Stimulated activated CD4-positive, alpha-beta T cell treated with anti-CD3 and anti-CD28 coated beads, TNF-alpha, amount 100 ng/mL, for 1 hour (primary cell): ENCODE results near the gene CDH24.

Experiments
- DNase-seq, 3 donors: peaks; one replicate each; pipeline ENCODE4 v3.0.0-alpha.2; 2020; ENCODE audit warnings: low read depth in 3 of 3, low spot score in 1 of 3

Gene CDH24

GRCh38 chr14:23056956-23057756, at the start of gene CDH24:
Gene CDH24 (minus strand): TSS chr14:23057520. CDS start chr14:23055733, 1,787 bp downstream.
- DNase-seq, result peak; percentile 22 to 49 (median 32)

DNA sequence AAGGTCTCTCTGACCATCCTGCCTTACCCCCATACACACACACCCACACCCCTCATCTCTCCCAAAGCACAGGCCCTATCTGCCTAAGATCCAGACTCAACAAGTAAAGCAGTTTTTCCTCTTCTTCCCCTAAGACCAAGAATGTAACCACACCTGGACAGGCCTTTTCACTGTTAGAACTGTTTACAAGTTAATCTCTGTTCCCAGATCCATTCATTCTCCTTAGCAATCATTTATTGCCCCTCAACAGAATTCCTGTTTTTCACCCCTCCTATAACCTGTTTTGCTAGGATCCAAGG, 49.4 kb upstream of the CDH24 start:
- no peak for DNase-seq

DNA sequence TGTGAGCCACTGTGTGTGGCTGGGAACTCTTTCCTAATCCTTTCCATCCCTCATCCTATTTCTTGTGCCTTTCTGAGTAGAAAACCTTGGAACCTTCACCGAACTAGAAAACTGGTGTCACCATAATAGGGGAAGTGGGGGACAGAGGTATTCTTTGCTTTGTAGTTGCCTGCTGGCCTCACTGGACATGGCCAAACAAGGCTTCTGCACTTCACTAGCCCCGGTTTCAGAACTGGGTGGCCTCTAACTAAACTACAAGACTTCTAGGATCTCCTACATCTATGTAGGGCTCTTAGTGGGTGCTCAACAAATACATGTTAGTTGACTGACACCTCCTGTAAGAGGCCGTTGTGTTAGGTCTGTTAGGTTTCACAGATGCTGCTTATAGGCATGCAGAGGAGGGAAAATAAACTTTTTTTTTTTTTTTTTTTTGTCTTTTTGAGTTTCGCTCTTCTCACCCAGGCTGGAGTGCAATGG, 48.1 kb upstream of the CDH24 start:
- DNase-seq, result no peak

DNA sequence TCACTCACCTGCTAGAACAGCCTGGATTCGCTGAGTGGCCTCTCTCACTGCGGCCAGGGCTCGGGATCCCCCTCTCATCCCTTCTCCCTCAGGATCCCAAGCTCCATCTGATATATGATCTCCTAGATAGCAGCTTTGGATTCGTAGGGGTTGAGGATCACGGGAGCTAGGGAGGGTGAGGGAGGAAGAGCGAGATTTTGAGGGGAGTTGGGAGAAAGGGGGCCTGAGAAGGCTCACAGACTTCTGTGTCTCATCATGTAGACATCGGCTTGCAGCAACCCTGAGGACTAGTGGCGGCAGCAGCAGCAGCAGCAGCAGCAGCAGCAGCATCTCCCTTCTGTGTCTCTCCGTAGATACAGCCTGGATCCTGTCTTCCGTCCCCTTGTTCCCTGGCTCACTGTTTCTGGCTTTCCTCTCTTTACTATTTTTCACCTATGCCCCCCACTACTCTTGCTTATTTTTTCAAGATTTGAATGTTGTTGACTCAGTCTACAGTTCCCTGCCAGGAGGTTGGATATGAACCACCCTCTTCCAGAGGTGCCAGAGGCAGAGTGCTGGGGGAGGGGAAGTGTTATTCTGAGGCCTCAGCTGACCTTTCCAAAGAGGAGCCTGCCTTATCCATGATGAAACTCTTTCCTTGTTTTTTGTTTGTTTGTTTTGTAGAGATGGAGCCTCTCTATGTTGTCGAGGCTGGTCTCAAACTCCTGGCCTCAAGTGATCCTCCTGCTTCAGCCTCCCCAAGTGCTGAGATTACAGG, 47.4 kb upstream of the CDH24 start, which contains the start of gene CIROP:
CIROP (minus strand) TSS at position 399 of the 757 bp plus-strand sequence; CDS start at position 330, 69 bp downstream.
- DNase-seq, result no peak

GRCh38 chr14:23104070-23104590, 46.8 kb upstream of the CDH24 start:
- no peak for DNase-seq

- DNase-seq, result no peak
These were observed 46.3 kb upstream of the CDH24 start for GRCh38 chr14:23103581-23103980.

- no peak for DNase-seq
These were observed 45.5 kb upstream of the CDH24 start for GRCh38 chr14:23102801-23103200.

DNA sequence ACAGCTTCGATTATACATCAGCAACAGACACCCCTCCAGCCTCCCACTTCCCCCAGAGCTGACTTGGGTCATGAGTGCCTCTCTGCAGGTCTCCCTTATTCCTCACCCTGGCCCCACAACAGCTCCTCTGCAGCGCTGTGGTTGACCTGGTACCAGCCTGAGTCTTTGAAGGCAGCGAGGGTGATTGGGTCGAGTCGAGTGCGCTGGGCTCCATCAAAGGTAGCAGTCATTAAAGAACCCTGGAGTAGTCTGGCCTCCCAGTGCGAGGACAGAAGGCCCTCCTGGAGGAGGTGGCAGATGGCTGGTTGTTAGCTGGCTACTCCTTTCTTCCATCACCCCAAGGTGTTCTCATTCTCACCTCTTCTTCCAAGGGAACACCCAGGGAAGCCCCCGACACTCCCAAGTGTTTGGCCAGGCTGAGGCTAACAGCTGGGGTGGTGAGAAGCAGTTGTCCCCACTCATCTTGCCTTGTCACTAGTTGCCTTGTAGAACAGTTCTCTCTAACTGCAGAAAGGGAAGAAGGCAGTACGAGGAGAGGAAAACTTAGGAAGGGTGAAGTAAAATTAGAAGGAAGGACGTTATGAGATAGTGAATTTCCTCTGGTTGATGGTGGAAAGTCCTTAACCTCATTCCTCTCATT, 44.8 kb upstream of the CDH24 start:
- DNase-seq, result no peak

DNA sequence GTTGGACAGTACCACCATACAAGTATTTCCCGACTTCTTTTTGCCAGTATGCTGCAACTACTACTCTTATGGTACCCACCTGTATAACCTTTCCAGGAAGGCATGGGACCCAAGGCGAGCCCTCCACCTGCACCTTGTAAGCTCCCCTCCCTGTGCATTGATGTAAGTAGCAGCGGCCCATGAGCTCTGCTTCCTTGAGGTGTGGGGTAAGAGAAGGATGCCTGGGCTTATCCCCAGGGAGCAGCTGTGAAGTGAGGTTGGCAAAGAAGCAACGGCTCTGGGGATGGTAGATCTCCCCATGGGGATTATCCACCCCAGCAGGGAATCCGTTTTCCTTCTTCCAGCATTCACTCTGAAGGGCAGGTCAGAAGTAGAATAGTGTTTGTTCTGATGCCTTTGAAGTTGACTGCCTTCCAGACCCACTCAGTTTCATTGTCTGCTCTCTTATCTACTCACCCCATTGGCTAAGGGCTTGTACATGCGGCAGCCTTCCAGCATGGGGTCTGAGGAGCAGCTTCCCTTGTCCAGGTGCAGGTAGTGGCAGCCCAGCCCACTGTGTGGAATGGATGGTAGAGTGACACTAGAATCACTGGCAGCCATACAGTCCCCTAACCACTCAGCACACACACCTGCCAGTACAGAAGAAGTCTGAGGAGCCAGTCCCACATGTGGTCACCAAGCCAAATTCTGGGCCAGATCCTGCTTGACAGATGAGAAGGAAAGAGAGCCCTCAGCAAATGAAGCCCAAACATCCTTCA, 44.1 kb upstream of the CDH24 start:
- no peak for DNase-seq

DNA sequence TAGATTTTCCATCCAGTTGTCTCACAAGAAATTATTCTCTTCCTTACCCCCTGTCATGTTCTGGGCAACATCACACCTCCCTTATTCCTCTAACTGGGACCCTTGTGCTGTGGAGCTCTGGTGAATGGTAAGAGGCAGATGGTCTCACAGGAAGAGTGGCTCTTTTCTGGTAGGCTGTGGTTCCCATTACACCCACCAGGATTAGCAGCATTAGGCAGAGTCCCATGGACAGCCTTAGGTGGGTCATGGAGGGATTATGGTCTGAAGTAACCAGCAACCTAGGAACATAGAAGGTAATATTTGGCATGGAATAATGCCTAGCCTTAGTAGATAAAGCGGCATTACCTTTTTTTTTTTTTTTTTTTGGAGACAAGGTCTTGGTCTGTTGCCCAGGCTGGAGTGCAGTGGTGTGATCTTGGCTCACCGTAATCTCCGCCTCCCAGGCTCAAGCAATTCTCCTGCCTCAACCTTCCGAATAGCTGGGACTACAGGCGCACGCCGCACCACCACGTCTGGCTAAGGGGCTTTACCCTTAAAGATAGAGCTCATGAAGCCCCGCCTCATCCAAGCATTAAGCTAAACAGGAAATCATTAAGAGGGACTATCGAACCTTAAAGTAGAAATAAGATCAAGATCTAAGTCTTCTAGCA, 42.0 kb upstream of the CDH24 start:
- no peak for DNase-seq

DNA sequence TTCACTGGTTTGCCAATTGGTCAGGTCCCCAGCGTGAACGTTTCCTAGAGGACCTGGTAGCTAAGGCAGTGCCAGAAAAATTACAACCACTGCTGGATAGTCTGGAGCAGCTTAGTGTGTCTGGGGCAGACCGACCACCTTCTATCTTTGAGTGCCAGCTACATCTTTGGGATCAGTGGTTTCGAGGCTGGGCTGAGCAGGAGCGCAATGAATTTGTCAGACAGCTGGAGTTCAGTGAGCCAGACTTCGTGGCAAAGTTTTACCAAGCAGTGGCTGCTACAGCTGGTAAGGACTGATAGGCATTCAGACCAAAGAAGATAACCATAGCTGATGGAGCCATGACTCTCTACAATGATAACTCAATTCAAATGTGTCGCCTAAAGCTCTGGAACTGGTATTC, 40.5 kb upstream of the CDH24 start:
- no peak for DNase-seq

DNA sequence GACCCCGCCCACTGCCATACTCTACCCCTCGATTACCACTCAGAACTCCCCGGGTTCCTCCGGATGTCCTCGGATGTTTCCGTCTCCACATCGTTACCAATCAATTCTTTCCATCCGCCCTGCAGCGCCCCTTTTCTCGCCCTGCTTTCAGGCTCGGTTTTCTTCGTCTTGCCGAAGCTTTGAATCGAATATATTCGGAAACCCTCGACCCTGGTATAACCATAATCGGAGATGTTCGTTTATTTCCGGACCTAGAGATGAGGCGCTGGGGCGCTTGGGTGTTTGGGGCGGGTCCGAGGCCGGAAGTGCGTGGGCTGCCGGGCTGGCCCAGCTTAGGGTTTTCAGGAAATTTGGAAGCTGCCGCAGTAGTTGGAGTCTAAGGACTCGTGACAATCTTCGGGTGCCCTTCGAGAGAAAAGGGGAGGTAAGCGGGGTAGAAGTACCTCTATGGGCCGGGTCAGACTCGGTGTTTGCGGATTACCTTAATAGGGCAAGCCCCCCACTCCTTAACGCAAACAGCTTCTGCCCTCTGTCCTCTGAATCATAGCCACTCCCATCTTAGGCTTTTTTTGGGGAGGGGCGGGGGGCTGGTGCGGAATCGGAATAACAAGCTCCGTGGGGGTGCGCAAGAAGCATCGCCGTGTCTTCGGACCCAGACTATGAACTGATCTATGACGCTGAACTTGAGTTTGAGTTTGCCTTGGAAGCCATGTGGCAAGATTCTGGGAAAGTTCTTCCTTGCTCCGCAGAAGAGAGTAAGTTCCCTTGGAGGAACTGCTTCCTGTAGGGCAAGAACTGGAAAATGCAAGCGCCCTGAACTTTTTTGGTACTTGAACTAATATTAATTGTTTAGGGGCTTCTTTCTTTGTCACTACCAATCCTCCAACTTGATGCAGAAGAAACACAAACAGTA, 38.1 kb upstream of the CDH24 start, which contains the start of gene C14orf119:
C14orf119 (plus strand) TSS at position 310 of the 913 bp plus-strand sequence. CDS start 2,154 bp downstream, outside the sequence.
- peak; percentile 97 to 99 (median 98) for DNase-seq

GRCh38 chr14:23094666-23095195, 37.4 kb upstream of the CDH24 start, which contains the start of gene ACIN1:
Gene ACIN1 (minus strand): TSS chr14:23095136. CDS start chr14:23095112, 24 bp downstream.
- peak in 2 of 3 donors; percentile 40 to 41 for DNase-seq

GRCh38 chr14:23093991-23094665, 36.8 kb upstream of the CDH24 start:
- no peak for DNase-seq

DNA sequence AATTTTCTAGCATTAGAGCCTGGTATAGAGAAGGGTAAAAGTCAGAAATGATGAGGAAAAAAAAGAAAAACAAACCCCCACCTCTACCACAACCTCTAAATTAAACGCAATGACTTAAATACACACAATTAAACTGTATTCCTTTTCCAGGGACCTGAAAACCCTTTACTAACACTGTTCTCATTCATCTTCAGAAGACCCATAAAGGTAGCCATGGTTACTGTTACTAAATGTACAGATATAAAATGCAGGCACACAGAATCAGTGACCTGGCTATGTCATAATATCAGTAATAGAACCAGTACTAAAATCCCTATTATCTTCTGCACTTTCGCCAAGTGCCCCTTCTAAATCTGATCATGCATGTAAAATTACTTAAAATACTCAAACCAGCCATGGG, 36.2 kb upstream of the CDH24 start:
- DNase-seq, result no peak

DNA sequence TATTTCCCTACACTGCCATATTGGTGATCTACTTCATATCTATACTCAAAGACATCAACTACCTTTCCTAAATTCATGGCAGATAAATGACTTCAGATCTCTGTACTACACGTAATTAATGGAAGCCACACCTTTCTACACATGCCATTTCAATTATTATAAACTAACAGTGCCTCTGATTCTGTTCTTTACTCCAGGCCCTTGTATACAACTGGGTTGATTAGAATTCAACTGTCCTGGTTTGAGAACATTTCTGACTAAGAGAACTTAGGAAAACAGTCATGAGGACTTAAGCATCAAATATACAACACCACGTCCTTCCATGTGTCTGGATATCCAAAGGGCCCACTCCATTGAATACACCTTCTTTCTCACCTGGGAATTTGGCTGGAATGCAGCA, 35.8 kb upstream of the CDH24 start:
- DNase-seq, result no peak

GRCh38 chr14:23091294-23092225, 34.2 kb upstream of the CDH24 start:
- no peak for DNase-seq
